Measurements from ENCODE around the gene PCDHGA2. TPM values are rescaled to one million over a fixed set of nuclear protein-coding genes. Genes with fewer than 3 reads are reported as not detected.
"Not testable (repeated sequence)": the region's sequence is repeated elsewhere in the genome, so short reads cannot be mapped to it uniquely, and the experiment has no call there.

Gene PCDHGA2
- total RNA-seq, 2 donors from 2014 or later: 2.4 to 19.7 TPM

DNA sequence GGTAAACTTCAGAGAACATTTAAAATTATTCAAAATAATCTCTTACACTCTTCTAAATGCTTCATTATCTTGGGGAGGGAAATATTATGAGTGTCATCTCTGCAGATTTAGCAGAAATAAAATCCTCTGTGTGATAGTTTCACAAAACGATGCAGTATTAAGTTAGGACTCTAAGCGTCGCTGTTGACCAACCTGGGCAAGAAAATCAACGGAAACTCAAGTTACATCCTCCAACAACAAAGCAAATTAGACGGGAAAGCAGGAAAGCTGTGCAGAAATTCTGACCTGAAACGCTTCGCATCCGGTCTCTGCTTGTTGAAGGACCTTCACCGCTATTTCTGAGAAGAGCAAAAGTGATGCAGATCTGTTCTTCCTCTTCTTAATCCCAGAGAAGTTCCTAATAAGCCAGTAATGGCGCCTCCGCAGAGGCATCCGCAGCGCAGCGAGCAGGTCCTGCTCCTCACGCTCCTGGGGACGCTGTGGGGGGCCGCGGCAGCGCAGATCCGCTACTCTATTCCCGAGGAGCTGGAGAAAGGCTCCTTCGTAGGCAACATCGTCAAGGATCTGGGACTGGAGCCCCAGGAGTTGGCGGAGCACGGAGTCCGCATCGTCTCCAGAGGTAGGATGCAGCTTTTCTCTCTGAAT lies 35.2 kb downstream of the PCDHGA2 start, which contains the start of gene PCDHGA6:
TSS of gene PCDHGA6 (plus strand) at position 219 of the 645 bp plus-strand sequence. CDS start at position 412, 193 bp downstream.
- H3K4me3 ChIP-seq: no peak within 1 kb of the TSS
- DNase-seq (ENCODE audit: low spot score): no peak
- H3K9me3 ChIP-seq: no peaks in the 10 kb centered on the region
- intact Hi-C loops (cut with DNase I): no loop called here
- H3K36me3 ChIP-seq: no peaks in the 10 kb centered on the region
- 13% methylated on average over 27 of the region's 27 CpGs for WGBS
- H3K4me1 ChIP-seq (replicated peaks): no peaks in the 10 kb centered on the region
- TF ChIP-seq, protein P1, sequence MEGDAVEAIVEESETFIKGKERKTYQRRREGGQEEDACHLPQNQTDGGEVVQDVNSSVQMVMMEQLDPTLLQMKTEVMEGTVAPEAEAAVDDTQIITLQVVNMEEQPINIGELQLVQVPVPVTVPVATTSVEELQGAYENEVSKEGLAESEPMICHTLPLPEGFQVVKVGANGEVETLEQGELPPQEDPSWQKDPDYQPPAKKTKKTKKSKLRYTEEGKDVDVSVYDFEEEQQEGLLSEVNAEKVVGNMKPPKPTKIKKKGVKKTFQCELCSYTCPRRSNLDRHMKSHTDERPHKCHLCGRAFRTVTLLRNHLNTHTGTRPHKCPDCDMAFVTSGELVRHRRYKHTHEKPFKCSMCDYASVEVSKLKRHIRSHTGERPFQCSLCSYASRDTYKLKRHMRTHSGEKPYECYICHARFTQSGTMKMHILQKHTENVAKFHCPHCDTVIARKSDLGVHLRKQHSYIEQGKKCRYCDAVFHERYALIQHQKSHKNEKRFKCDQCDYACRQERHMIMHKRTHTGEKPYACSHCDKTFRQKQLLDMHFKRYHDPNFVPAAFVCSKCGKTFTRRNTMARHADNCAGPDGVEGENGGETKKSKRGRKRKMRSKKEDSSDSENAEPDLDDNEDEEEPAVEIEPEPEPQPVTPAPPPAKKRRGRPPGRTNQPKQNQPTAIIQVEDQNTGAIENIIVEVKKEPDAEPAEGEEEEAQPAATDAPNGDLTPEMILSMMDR (IDR thresholded peaks at IDR 0.05): peak in 2 of 4 experiments; percentile 10 to 17
- TF ChIP-seq POLR2A (IDR thresholded peaks at IDR 0.05): no peak
- H3K27ac ChIP-seq: no peak within 1 kb of the TSS
- peaks cover 4% of the 10 kb centered on the region for H3K27me3 ChIP-seq (replicated peaks; ENCODE audit: insufficient read depth)

DNA sequence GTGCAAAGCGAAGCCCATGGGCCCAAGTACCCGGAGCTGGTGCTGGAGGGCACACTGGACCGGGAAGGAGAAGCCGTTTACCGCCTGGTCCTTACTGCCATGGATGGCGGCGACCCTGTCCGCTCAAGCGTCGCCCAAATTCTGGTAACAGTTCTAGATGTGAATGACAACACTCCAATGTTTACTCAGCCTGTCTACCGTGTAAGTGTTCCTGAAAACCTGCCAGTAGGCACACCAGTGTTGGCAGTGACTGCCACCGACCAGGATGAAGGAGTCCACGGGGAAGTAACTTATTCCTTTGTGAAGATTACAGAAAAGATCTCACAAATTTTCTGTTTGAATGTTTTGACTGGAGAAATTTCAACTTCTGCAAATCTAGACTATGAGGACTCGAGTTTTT lies 36.1 kb downstream of the PCDHGA2 start:
- Histone ChIP-seq H3K36me3 (no peaks in the 10 kb centered on the region), H3K4me3 (no peak overlapping the region), H3K27ac (no peak overlapping the region), H3K4me1 (replicated peaks) (no peaks in the 10 kb centered on the region), H3K9me3 (no peaks in the 10 kb centered on the region), H3K27me3 (replicated peaks; ENCODE audit: insufficient read depth) (peaks cover 4% of the 10 kb centered on the region)
- 39% methylated on average over 14 of the region's 14 CpGs for WGBS
- intact Hi-C loops (cut with DNase I): no loop called here
- TF ChIP-seq POLR2AphosphoS5 (IDR thresholded peaks at IDR 0.05): no peak
- TF ChIP-seq POLR2A (IDR thresholded peaks at IDR 0.05): no peak
- TF ChIP-seq, protein P1 (IDR thresholded peaks at IDR 0.05): no peak
- no peak for DNase-seq (ENCODE audit: low spot score)

GRCh38 chr5:141375444-141376155 lies 37.0 kb downstream of the PCDHGA2 start:
- H3K36me3 ChIP-seq; H3K27ac ChIP-seq; intact Hi-C loops (cut with DNase I); H3K27me3 ChIP-seq (replicated peaks; ENCODE audit: insufficient read depth); DNase-seq (ENCODE audit: low spot score); H3K9me3 ChIP-seq; H3K4me3 ChIP-seq; H3K4me1 ChIP-seq (replicated peaks): not testable (repeated sequence)
- 29% methylated on average over 8 of the region's 48 CpGs for WGBS

DNA sequence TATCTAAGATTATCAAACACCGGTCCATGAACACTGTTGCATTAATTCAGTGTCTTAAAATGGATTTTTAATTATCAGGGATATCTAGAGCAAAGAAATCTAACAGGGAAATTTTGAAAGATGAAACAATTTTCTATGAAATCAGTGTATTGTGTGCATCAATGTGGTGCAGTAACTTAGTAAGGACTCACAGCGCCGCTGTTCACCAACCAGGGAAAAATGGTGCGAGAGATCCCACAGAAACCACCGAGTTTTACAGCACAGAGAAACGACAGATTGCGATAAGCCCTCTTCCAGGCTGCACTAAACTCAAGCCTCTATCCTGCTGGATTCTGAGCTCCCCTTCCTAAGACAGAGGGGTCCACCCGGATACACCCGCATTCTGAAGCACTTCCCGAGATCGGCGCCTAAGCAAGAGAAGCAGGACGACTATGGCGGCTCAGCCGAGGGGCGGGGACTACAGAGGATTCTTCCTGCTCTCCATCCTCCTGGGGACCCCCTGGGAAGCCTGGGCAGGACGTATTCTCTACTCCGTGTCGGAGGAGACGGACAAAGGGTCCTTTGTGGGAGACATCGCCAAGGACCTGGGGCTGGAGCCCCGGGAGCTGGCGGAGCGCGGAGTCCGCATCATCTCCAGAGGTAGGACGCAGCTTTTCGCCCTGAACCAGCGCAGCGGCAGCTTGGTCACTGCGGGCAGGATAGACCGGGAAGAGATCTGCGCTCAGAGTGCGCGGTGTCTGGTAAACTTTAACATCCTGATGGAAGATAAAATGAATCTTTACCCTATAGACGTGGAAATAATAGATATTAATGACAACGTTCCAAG lies 44.1 kb downstream of the PCDHGA2 start, which contains the start of gene PCDHGA7:
TSS of gene PCDHGA7 (plus strand) at position 274 of the 826 bp plus-strand sequence. CDS start at position 432, 158 bp downstream.
- Histone ChIP-seq H3K36me3 (no peaks in the 10 kb centered on the region), H3K4me3 (peak within 1 kb of the TSS; percentile 11 to 17), H3K9me3 (no peaks in the 10 kb centered on the region), H3K4me1 (replicated peaks) (no peaks in the 10 kb centered on the region), H3K27ac (no peak within 1 kb of the TSS), H3K27me3 (replicated peaks; ENCODE audit: insufficient read depth) (no peaks in the 10 kb centered on the region)
- intact Hi-C loops (cut with DNase I): no loop called here
- DNase-seq (ENCODE audit: low spot score): no peak
- WGBS: 15% methylated on average over 37 of the region's 37 CpGs
- TF ChIP-seq, protein P1 (IDR thresholded peaks at IDR 0.05): peak in 1 of 4 experiments; percentile 8
- TF ChIP-seq POLR2A (IDR thresholded peaks at IDR 0.05): no peak

GRCh38 chr5:141383345-141383744 lies 44.8 kb downstream of the PCDHGA2 start:
- Histone ChIP-seq H3K9me3 (no peaks in the 10 kb centered on the region), H3K27me3 (replicated peaks; ENCODE audit: insufficient read depth) (no peaks in the 10 kb centered on the region), H3K4me3 (no peak overlapping the region), H3K36me3 (no peaks in the 10 kb centered on the region), H3K4me1 (replicated peaks) (no peaks in the 10 kb centered on the region), H3K27ac (no peak overlapping the region)
- intact Hi-C loops (cut with DNase I): no loop called here
- 24% methylated on average over 21 of the region's 21 CpGs for WGBS
- no peak for DNase-seq (ENCODE audit: low spot score)
- no peak for TF ChIP-seq POLR2A (IDR thresholded peaks at IDR 0.05)
- TF ChIP-seq, protein P1 (IDR thresholded peaks at IDR 0.05): no peak
- no peak for TF ChIP-seq POLR2AphosphoS5 (IDR thresholded peaks at IDR 0.05)

All from prostate gland (tissue), 2 donors.